Measurements from ENCODE around the gene ATP10B. TPM values are rescaled to one million over a fixed set of nuclear protein-coding genes. Genes with fewer than 3 reads are reported as not detected.

ATP10B gene
- polyA plus RNA-seq, 1 of the 3 experiments (the other 2 are of a cell fraction), result not detected

- Histone ChIP-seq H3F3A (replicated peaks; ENCODE audit: insufficient read depth) (no peaks in the 10 kb centered on the region), H3K36me3 (replicated peaks in 1 of 2; ENCODE audit: control insufficient read depth in 1 of 2, insufficient read depth in 2 of 2, low read length in 1 of 2) (no peaks in the 10 kb centered on the region), H3K9me3 (no peaks in the 10 kb centered on the region), H3K9me2 (no peaks in the 10 kb centered on the region), H3K79me2 (ENCODE audit: insufficient read depth) (no peaks in the 10 kb centered on the region), H3K4me2 (no peak overlapping the region), H3K4me1 (ENCODE audit: control insufficient read depth in 1 of 2, insufficient read depth in 2 of 2, low read depth in 1 of 2, low read length in 1 of 2) (no peaks in the 10 kb centered on the region), H2AFZ (ENCODE audit: low read depth) (no peak overlapping the region), H3K27me3 (ENCODE audit: insufficient read depth) (no peaks in the 10 kb centered on the region), H3K9ac (no peak overlapping the region), H4K20me1 (ENCODE audit: insufficient read depth) (no peaks in the 10 kb centered on the region), H3K27ac (ENCODE audit: low read depth in 2 of 2, low read length in 1 of 2) (no peak overlapping the region), H3K4me3 (ENCODE audit: low read depth in 2 of 2, low read length in 1 of 2) (no peak overlapping the region)
- ChIA-PET CTCF (no interaction called here), POLR2A (no interaction called here)
- TF ChIP-seq YY1 (IDR thresholded peaks at IDR 0.05; ENCODE audit: low read depth) (no peak), TAF1 (IDR thresholded peaks at IDR 0.05; ENCODE audit: borderline replicate concordance, low read depth, low read length) (no peak), USF1 (IDR thresholded peaks at IDR 0.05; ENCODE audit: borderline replicate concordance, low read depth) (no peak), RAD21 (IDR thresholded peaks at IDR 0.05; ENCODE audit: low read length) (no peak), JUND (IDR thresholded peaks at IDR 0.05) (no peak), FOSL2 (IDR thresholded peaks at IDR 0.05; ENCODE audit: borderline replicate concordance, low read depth) (no peak), PBX3 (IDR thresholded peaks at IDR 0.05) (no peak), RXRA (IDR thresholded peaks at IDR 0.05; ENCODE audit: borderline replicate concordance, low read depth) (no peak), RCOR1 (IDR thresholded peaks at IDR 0.05; ENCODE audit: low read length) (no peak), GABPA (IDR thresholded peaks at IDR 0.05; ENCODE audit: low read depth) (no peak)
- no peak for DNase-seq
- WGBS (ENCODE audit: low lambda C conversion rate), result 23% methylated on average over 4 of the region's 4 CpGs
These were observed 124.6 kb downstream of the ATP10B start for GRCh38 chr5:160727296-160727997.

GRCh38 chr5:160726721-160727120, 125.3 kb downstream of the ATP10B start:
- no peak for DNase-seq
- no peaks in the 10 kb centered on the region for H3K27me3 ChIP-seq (ENCODE audit: insufficient read depth)

GRCh38 chr5:160720822-160721221, 131.2 kb downstream of the ATP10B start:
- Histone ChIP-seq H3K9ac (no peak overlapping the region), H3K4me3 (ENCODE audit: low read depth in 2 of 2, low read length in 1 of 2) (no peak overlapping the region), H3F3A (replicated peaks; ENCODE audit: insufficient read depth) (no peaks in the 10 kb centered on the region), H3K9me3 (no peaks in the 10 kb centered on the region), H3K4me2 (no peak overlapping the region), H3K27me3 (ENCODE audit: insufficient read depth) (no peaks in the 10 kb centered on the region), H4K20me1 (ENCODE audit: insufficient read depth) (no peaks in the 10 kb centered on the region), H2AFZ (ENCODE audit: low read depth) (no peak overlapping the region), H3K27ac (ENCODE audit: low read depth in 2 of 2, low read length in 1 of 2) (no peak overlapping the region), H3K36me3 (replicated peaks in 1 of 2; ENCODE audit: control insufficient read depth in 1 of 2, insufficient read depth in 2 of 2, low read length in 1 of 2) (no peaks in the 10 kb centered on the region), H3K79me2 (ENCODE audit: insufficient read depth) (no peaks in the 10 kb centered on the region), H3K9me2 (no peaks in the 10 kb centered on the region), H3K4me1 (ENCODE audit: control insufficient read depth in 1 of 2, insufficient read depth in 2 of 2, low read depth in 1 of 2, low read length in 1 of 2) (no peaks in the 10 kb centered on the region)
- TF ChIP-seq PBX3 (IDR thresholded peaks at IDR 0.05) (no peak), RFX5 (IDR thresholded peaks at IDR 0.05; ENCODE audit: low read length) (no peak), YY1 (IDR thresholded peaks at IDR 0.05; ENCODE audit: low read depth) (no peak), TEAD4 (IDR thresholded peaks at IDR 0.05; ENCODE audit: borderline replicate concordance, insufficient read depth) (no peak), MXI1 (IDR thresholded peaks at IDR 0.05; ENCODE audit: low read depth, low read length) (no peak), NFIC (IDR thresholded peaks at IDR 0.05; ENCODE audit: borderline replicate concordance) (no peak), CHD2 (IDR thresholded peaks at IDR 0.05; ENCODE audit: low read length, partially characterized antibody) (no peak), SMC3 (IDR thresholded peaks at IDR 0.05; ENCODE audit: low read depth, low read length) (no peak), RCOR1 (IDR thresholded peaks at IDR 0.05; ENCODE audit: low read length) (no peak)
- ChIA-PET POLR2A (no interaction called here), CTCF (interaction anchor here (0.7 kb wide), 1 partner anchor 40 kb away, joined by 3 read pairs; no protein-coding TSS in a partner anchor)
- DNase-seq, result no peak
- WGBS (ENCODE audit: low lambda C conversion rate), result 6% methylated on average over 3 of the region's 3 CpGs

More at GRCh38 chr5:160726721-160727120, 125.3 kb downstream of the ATP10B start:
- TF ChIP-seq FOSL2 (IDR thresholded peaks at IDR 0.05; ENCODE audit: borderline replicate concordance, low read depth), result no peak
- H3K9me2 ChIP-seq, result no peaks in the 10 kb centered on the region
- no peaks in the 10 kb centered on the region for H3K79me2 ChIP-seq (ENCODE audit: insufficient read depth)
- WGBS (ENCODE audit: low lambda C conversion rate), result 4% methylated on average over 2 of the region's 2 CpGs
- no peak overlapping the region for H3K4me3 ChIP-seq (ENCODE audit: low read depth in 2 of 2, low read length in 1 of 2)
- ChIA-PET CTCF (no interaction called here), POLR2A (no interaction called here)
- H3K27ac ChIP-seq (ENCODE audit: low read depth in 2 of 2, low read length in 1 of 2), result no peak overlapping the region
- H3F3A ChIP-seq (replicated peaks; ENCODE audit: insufficient read depth), result no peaks in the 10 kb centered on the region
- no peak overlapping the region for H3K4me2 ChIP-seq
- no peaks in the 10 kb centered on the region for H3K9me3 ChIP-seq
- H4K20me1 ChIP-seq (ENCODE audit: insufficient read depth), result no peaks in the 10 kb centered on the region
- H2AFZ ChIP-seq (ENCODE audit: low read depth), result no peak overlapping the region
- H3K4me1 ChIP-seq (ENCODE audit: control insufficient read depth in 1 of 2, insufficient read depth in 2 of 2, low read depth in 1 of 2, low read length in 1 of 2), result no peaks in the 10 kb centered on the region
- H3K36me3 ChIP-seq (replicated peaks in 1 of 2; ENCODE audit: control insufficient read depth in 1 of 2, insufficient read depth in 2 of 2, low read length in 1 of 2), result no peaks in the 10 kb centered on the region
- H3K9ac ChIP-seq, result no peak overlapping the region

Measured in SK-N-SH (cell line).